Tibial nerve (tissue), 4 donors: ENCODE measurements around the gene B3GNT9.

Experiments
- EP300 ChIP-seq, 2 donors: sonication (generic); formaldehyde crosslinking; IDR thresholded peaks; one replicate each; pipeline ENCODE4 v1.6.1; 2017; ENCODE audit warnings: antibody characterized with exemption in 2 of 2, mild to moderate bottlenecking in 1 of 2
- POLR2A ChIP-seq, 2 donors: fragments of 450-650 bp; IDR thresholded peaks; one replicate each; pipeline ENCODE4 v1.6.1; 2017; ENCODE audit warnings: antibody characterized with exemption in 2 of 2, mild to moderate bottlenecking in 2 of 2, moderate library complexity in 2 of 2
- TF ChIP-seq, protein P1 (sequence below), 5 experiments: fragments of 200-600 bp in 3 of 5; fragments of 450-650 bp in 2 of 5; sonication (generic) in 3 of 5; IDR thresholded peaks; one replicate each; pipeline ENCODE4 v1.5.1; 2016 to 2019; ENCODE audit warnings: antibody characterized with exemption in 5 of 5, mild to moderate bottlenecking in 3 of 5, moderate library complexity in 2 of 5

DNA sequence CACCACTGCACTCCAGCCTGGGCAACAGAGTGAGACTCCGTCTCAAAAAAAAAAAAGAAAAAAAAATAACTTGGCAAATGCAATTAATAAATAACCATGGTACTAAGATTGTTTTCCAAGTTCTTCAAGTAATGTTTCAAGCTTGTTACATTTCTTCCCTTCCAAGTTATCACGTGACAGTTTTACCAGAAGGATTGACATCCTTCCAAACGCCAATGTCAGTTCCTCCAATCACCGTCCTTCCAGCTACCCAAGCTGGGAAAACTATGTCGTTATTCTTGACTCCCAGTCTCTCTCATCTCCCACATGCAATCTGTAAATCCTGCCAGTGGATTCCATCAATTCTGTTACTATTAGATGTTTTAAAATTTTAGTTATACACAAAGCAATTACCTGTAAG lies 44.9 kb downstream of the B3GNT9 start:
- TF ChIP-seq, protein P1, sequence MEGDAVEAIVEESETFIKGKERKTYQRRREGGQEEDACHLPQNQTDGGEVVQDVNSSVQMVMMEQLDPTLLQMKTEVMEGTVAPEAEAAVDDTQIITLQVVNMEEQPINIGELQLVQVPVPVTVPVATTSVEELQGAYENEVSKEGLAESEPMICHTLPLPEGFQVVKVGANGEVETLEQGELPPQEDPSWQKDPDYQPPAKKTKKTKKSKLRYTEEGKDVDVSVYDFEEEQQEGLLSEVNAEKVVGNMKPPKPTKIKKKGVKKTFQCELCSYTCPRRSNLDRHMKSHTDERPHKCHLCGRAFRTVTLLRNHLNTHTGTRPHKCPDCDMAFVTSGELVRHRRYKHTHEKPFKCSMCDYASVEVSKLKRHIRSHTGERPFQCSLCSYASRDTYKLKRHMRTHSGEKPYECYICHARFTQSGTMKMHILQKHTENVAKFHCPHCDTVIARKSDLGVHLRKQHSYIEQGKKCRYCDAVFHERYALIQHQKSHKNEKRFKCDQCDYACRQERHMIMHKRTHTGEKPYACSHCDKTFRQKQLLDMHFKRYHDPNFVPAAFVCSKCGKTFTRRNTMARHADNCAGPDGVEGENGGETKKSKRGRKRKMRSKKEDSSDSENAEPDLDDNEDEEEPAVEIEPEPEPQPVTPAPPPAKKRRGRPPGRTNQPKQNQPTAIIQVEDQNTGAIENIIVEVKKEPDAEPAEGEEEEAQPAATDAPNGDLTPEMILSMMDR (IDR thresholded peaks at IDR 0.05) = no peak
- TF ChIP-seq POLR2A (IDR thresholded peaks at IDR 0.05) (no peak), EP300 (IDR thresholded peaks at IDR 0.05) (peak in 1 of 2 donors; percentile 23)
